MM.1S (cell line): ENCODE results near the gene KCTD18.

Source experiments
- DNase-seq: peaks from one replicate; pipeline ENCODE4 v3.0.0-alpha.2; 2015
- H2AFZ ChIP-seq: fragments of 300-600 bp; sonication (generic); 2 replicates; pipeline ENCODE4 v1.6.0; 2016; ENCODE audit warnings: antibody characterized with exemption, low read length
- H3F3A ChIP-seq: fragments of 300-600 bp; sonication (generic); 2 replicates; pipeline ENCODE4 v1.6.1; 2016; ENCODE audit warnings: mild to moderate bottlenecking, antibody characterized with exemption, low read length, moderate library complexity, mixed read lengths; ENCODE audit not compliant: insufficient read depth
- H3K27ac ChIP-seq: fragments of 300-600 bp; sonication (generic); 2 replicates; pipeline ENCODE4 v1.5.1; 2016; ENCODE audit warnings: mild to moderate bottlenecking, low read length
- H3K27me3 ChIP-seq: fragments of 300-600 bp; sonication (generic); replicated peaks from 2 replicates; pipeline ENCODE4 v1.6.0; 2016; ENCODE audit warnings: low read length; ENCODE audit not compliant: insufficient read depth
- H3K36me3 ChIP-seq: fragments of 300-600 bp; sonication (generic); replicated peaks from 2 replicates; pipeline ENCODE4 v1.6.1; 2016; ENCODE audit warnings: mild to moderate bottlenecking, low read length, mixed read lengths; ENCODE audit not compliant: insufficient read depth
- H3K4me1 ChIP-seq: fragments of 300-600 bp; sonication (generic); 2 replicates; pipeline ENCODE4 v1.6.1; 2016; ENCODE audit warnings: low read length, mixed read lengths
- H3K4me2 ChIP-seq: fragments of 300-600 bp; sonication (generic); 2 replicates; pipeline ENCODE4 v1.6.0; 2016; ENCODE audit warnings: low read depth, low read length
- H3K4me3 ChIP-seq: fragments of 300-600 bp; sonication (generic); 2 replicates; pipeline ENCODE4 v1.5.1; 2016; ENCODE audit warnings: low read length, mixed read lengths
- H3K79me2 ChIP-seq: fragments of 300-600 bp; sonication (generic); 2 replicates; pipeline ENCODE4 v1.6.1; 2016; ENCODE audit warnings: mixed run types, low read length, mixed read lengths
- H3K9ac ChIP-seq: fragments of 300-600 bp; sonication (generic); 2 replicates; pipeline ENCODE4 v1.6.1; 2016; ENCODE audit warnings: low read length, mixed read lengths
- H3K9me2 ChIP-seq: fragments of 300-600 bp; sonication (generic); replicated peaks from 2 replicates; pipeline ENCODE4 v1.6.1; 2016; ENCODE audit warnings: mild to moderate bottlenecking, low read length, mixed read lengths; ENCODE audit not compliant: insufficient read depth
- H3K9me3 ChIP-seq: fragments of 300-600 bp; sonication (generic); replicated peaks from 2 replicates; pipeline ENCODE4 v1.6.1; 2016; ENCODE audit warnings: mild to moderate bottlenecking, low read length, mixed read lengths; ENCODE audit not compliant: insufficient read depth
- H4K20me1 ChIP-seq: fragments of 300-600 bp; sonication (generic); 2 replicates; pipeline ENCODE4 v1.6.1; 2016; ENCODE audit warnings: mild to moderate bottlenecking, low read length, moderate library complexity, mixed read lengths; ENCODE audit not compliant: insufficient read depth
- EZH2 ChIP-seq: fragments of 300-600 bp; sonication (generic); optimal IDR thresholded peaks from 2 replicates; pipeline ENCODE3; 2017; ENCODE audit warnings: low read depth, mild to moderate bottlenecking, antibody characterized with exemption, low read length, mixed read lengths
- EZH2phosphoT487 ChIP-seq: fragments of 300-600 bp; sonication (generic); IDR thresholded peaks from 2 replicates; pipeline ENCODE4 v1.6.1; 2018; ENCODE audit warnings: antibody characterized with exemption, low read length
- TF ChIP-seq, protein P1 (sequence below): fragments of 300-600 bp; sonication (generic); IDR thresholded peaks from 2 replicates; pipeline ENCODE4 v1.5.1; 2016; ENCODE audit warnings: antibody characterized with exemption, low read length, mixed read lengths

KCTD18 gene

DNA sequence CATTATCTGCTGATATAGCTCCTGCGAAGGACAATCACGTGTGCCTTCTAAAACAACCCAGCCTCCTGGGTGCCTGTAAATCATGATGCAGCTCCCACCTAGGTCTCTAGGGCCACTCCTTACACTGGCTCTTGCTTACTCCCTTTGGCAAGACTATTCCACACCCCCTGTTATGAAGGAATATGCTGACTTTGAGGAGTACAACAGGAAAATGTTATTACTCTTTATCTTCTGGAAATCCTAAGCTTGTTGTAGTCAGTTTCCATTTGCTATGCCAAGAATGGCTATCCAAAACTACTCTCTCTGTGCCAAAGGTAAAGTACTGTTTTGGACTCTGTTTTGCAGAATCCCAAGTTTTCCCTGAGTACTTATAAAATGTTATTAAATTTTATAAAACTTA lies 23.9 kb upstream of the KCTD18 start:
- Histone ChIP-seq H3K4me1 (no peaks in the 10 kb centered on the region), H3K9me3 (no peaks in the 10 kb centered on the region), H3K4me3 (no peak overlapping the region), H3K27ac (no peak overlapping the region), H3K36me3 (no peaks in the 10 kb centered on the region; the same call in 1 of the 2 replicates), H4K20me1 (no peaks in the 10 kb centered on the region), H3K9me2 (no peaks in the 10 kb centered on the region), H3K4me2 (no peak overlapping the region), H3K9ac (no peak overlapping the region), H3K27me3 (no peaks in the 10 kb centered on the region), H3F3A (no peaks in the 10 kb centered on the region), H2AFZ (no peak overlapping the region), H3K79me2 (peaks cover 45% of the 10 kb centered on the region)
- DNase-seq = no peak
- TF ChIP-seq EZH2 (no peak), EZH2phosphoT487 (no peak)
- TF ChIP-seq, protein P1, sequence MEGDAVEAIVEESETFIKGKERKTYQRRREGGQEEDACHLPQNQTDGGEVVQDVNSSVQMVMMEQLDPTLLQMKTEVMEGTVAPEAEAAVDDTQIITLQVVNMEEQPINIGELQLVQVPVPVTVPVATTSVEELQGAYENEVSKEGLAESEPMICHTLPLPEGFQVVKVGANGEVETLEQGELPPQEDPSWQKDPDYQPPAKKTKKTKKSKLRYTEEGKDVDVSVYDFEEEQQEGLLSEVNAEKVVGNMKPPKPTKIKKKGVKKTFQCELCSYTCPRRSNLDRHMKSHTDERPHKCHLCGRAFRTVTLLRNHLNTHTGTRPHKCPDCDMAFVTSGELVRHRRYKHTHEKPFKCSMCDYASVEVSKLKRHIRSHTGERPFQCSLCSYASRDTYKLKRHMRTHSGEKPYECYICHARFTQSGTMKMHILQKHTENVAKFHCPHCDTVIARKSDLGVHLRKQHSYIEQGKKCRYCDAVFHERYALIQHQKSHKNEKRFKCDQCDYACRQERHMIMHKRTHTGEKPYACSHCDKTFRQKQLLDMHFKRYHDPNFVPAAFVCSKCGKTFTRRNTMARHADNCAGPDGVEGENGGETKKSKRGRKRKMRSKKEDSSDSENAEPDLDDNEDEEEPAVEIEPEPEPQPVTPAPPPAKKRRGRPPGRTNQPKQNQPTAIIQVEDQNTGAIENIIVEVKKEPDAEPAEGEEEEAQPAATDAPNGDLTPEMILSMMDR = no peak

DNA sequence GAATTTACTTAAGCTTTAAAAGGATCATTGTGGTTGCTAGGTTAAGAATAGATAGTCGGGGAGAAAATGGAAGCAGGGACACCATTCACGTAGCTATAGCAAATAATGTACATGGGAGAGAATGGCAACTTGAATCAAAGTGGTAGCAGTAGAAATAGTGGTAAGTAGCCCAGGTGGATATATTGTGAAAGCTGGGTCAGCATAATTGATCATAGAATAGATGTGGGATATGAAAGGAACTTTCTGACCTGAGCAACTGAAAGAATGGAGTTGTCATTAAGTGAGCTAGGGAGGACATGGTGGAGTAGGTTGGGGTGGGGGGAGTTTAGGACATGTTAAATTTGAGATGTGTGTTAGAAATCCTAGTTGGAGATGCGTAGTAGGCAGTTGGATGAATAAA lies 18.4 kb upstream of the KCTD18 start:
- DNase-seq = no peak
- Histone ChIP-seq H3K27ac (no peak overlapping the region), H2AFZ (no peak overlapping the region), H3K4me2 (no peak overlapping the region), H3K9me2 (no peaks in the 10 kb centered on the region), H3K79me2 (peaks cover 65% of the 10 kb centered on the region), H3K4me1 (peaks cover 5% of the 10 kb centered on the region; the same call in 1 of the 2 replicates), H3K36me3 (no peaks in the 10 kb centered on the region), H4K20me1 (no peaks in the 10 kb centered on the region), H3K4me3 (no peak overlapping the region), H3F3A (peaks cover 6% of the 10 kb centered on the region; the same call in 1 of the 2 replicates), H3K27me3 (no peaks in the 10 kb centered on the region; the same call in 1 of the 2 replicates), H3K9ac (no peak overlapping the region), H3K9me3 (no peaks in the 10 kb centered on the region)
- TF ChIP-seq EZH2phosphoT487 = no peak
- no peak for TF ChIP-seq EZH2
- TF ChIP-seq, protein P1 = no peak

DNA sequence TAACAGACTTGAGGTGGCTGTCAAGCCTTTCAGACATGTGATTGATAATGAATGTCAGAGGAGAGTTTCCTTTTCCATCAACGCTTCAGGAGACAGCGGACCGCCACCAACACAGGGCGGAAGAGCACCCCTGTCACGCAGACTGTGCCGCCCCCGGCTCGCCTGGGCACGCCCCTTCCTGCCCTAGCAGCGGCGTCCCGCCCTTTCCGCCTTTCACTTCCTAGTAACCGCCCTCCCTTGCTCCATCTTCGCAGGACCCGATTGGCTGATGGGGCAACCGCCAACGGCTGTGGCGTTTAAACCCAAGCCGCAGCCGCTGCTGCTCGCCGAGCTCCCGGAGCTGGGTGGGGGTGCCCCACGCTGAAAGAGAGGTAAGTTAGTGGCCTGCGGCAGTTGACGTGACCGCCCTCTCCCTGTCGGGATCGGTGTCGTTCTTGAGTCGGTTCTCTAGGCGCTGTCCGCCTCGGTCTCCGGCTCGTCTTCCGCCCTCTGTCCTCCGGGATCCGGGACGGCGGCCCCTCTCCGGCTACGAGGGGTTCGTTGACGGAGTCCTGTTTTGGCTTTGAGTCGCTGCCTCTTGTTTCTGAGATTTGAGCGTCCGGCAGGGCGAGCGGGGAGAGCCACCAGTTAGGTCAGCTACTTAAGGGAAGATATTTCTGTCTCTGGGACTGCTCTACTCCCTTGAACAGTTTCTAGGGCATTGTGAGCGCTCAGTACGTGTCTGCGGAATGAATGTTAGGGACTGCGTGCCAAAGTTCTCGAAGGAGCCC lies 16.2 kb upstream of the KCTD18 start, which contains the start of gene SGO2:
Gene SGO2 (plus strand): TSS at position 326 of the 770 bp plus-strand sequence. CDS start 6,769 bp downstream, outside the sequence.
- H3K4me2 ChIP-seq = peak within 1 kb of the TSS; percentile 92
- H2AFZ ChIP-seq = peak within 1 kb of the TSS; percentile 97
- no peaks in the 10 kb centered on the region for H3K36me3 ChIP-seq
- H3F3A ChIP-seq = peaks cover 6% of the 10 kb centered on the region; the same call in 1 of the 2 replicates
- H3K27ac ChIP-seq = peak within 1 kb of the TSS; percentile 48; the same call in 1 of the 2 replicates
- TF ChIP-seq, protein P1 = peak; percentile 13; the same call in 1 of the 2 replicates
- no peak for TF ChIP-seq EZH2
- H3K4me3 ChIP-seq = peak within 1 kb of the TSS; percentile 83
- peaks cover 48% of the 10 kb centered on the region for H3K79me2 ChIP-seq
- H3K4me1 ChIP-seq = peaks cover 5% of the 10 kb centered on the region; the same call in 1 of the 2 replicates
- peak; percentile 97 for DNase-seq
- H3K9me2 ChIP-seq = no peaks in the 10 kb centered on the region
- no peaks in the 10 kb centered on the region for H4K20me1 ChIP-seq
- H3K9me3 ChIP-seq = no peaks in the 10 kb centered on the region
- H3K9ac ChIP-seq = peak within 1 kb of the TSS; percentile 65
- no peaks in the 10 kb centered on the region; the same call in 1 of the 2 replicates for H3K27me3 ChIP-seq
